HUES6 (cell line): ENCODE data around the gene CCDC80.
A peak's percentile ranks its signal among the peaks of the same experiment; 100 is the strongest.

ENCODE experiments used
- H3K27ac ChIP-seq: 2 replicates; pipeline ENCODE4 v1.7.0; 2013; ENCODE audit warnings: low read depth, mild to moderate bottlenecking, low read length, inconsistent platforms
- H3K27me3 ChIP-seq: 2 replicates; pipeline ENCODE4 v1.6.1; 2013; ENCODE audit warnings: low read length; ENCODE audit not compliant: control insufficient read depth, insufficient read depth
- H3K36me3 ChIP-seq: 2 replicates; pipeline ENCODE4 v1.6.1; 2013; ENCODE audit warnings: low read length; ENCODE audit not compliant: control insufficient read depth, insufficient read depth
- H3K4me1 ChIP-seq: 2 replicates; pipeline ENCODE4 v1.6.1; 2013; ENCODE audit warnings: low read length; ENCODE audit not compliant: control insufficient read depth, insufficient read depth
- H3K4me3 ChIP-seq: 2 replicates; pipeline ENCODE4 v1.5.1; 2013; ENCODE audit warnings: low read depth, low read length
- H3K9ac ChIP-seq: one replicate; pipeline ENCODE4 v1.6.1; 2013; ENCODE audit warnings: mild to moderate bottlenecking, low read length
- H3K9me3 ChIP-seq: 2 replicates; pipeline ENCODE4 v1.6.1; 2013; ENCODE audit warnings: low read depth, low read length; ENCODE audit not compliant: control insufficient read depth, insufficient read depth

The CCDC80 gene

GRCh38 chr3:112640930-112641801, at the start of gene CCDC80:
Gene CCDC80 (minus strand): TSS chr3:112641143. CDS start chr3:112639905, 1,238 bp downstream.
- peak within 1 kb of the TSS; percentile 42; the same call in 1 of the 2 replicates for H3K4me3 ChIP-seq
- no peaks in the 10 kb centered on the region for H3K27me3 ChIP-seq
- H3K4me1 ChIP-seq = peaks cover 45% of the 10 kb centered on the region
- H3K27ac ChIP-seq = peak within 1 kb of the TSS; percentile 94
- H3K9me3 ChIP-seq = no peaks in the 10 kb centered on the region
- H3K36me3 ChIP-seq = no peaks in the 10 kb centered on the region
- H3K9ac ChIP-seq = peak within 1 kb of the TSS; percentile 91

GRCh38 chr3:112689989-112690388, 49.0 kb upstream of the CCDC80 start:
- H3K4me3 ChIP-seq = no peak overlapping the region
- H3K9me3 ChIP-seq = peaks cover 8% of the 10 kb centered on the region
- H3K27me3 ChIP-seq = no peaks in the 10 kb centered on the region
- H3K36me3 ChIP-seq = no peaks in the 10 kb centered on the region
- H3K27ac ChIP-seq = no peak overlapping the region
- peaks cover 35% of the 10 kb centered on the region for H3K4me1 ChIP-seq
- no peak overlapping the region for H3K9ac ChIP-seq

GRCh38 chr3:112689385-112689784, 48.4 kb upstream of the CCDC80 start:
- peaks cover 38% of the 10 kb centered on the region for H3K4me1 ChIP-seq

GRCh38 chr3:112688819-112689218, 47.9 kb upstream of the CCDC80 start:
- H3K27ac ChIP-seq = no peak overlapping the region
- peaks cover 5% of the 10 kb centered on the region for H3K9me3 ChIP-seq
- H3K27me3 ChIP-seq = no peaks in the 10 kb centered on the region
- H3K36me3 ChIP-seq = no peaks in the 10 kb centered on the region
- peaks cover 38% of the 10 kb centered on the region for H3K4me1 ChIP-seq
- H3K4me3 ChIP-seq = no peak overlapping the region
- H3K9ac ChIP-seq = no peak overlapping the region

More at GRCh38 chr3:112689385-112689784, 48.4 kb upstream of the CCDC80 start:
- no peaks in the 10 kb centered on the region for H3K36me3 ChIP-seq
- H3K27ac ChIP-seq = no peak overlapping the region
- H3K4me3 ChIP-seq = no peak overlapping the region
- peaks cover 8% of the 10 kb centered on the region for H3K9me3 ChIP-seq
- no peaks in the 10 kb centered on the region for H3K27me3 ChIP-seq
- no peak overlapping the region for H3K9ac ChIP-seq

GRCh38 chr3:112688085-112688769, 47.3 kb upstream of the CCDC80 start:
- H3K9ac ChIP-seq = no peak overlapping the region
- peaks cover 38% of the 10 kb centered on the region for H3K4me1 ChIP-seq
- H3K27ac ChIP-seq = no peak overlapping the region
- no peak overlapping the region for H3K4me3 ChIP-seq
- H3K36me3 ChIP-seq = no peaks in the 10 kb centered on the region
- H3K9me3 ChIP-seq = peaks cover 2% of the 10 kb centered on the region; the same call in 1 of the 2 replicates
- H3K27me3 ChIP-seq = no peaks in the 10 kb centered on the region

- no peaks in the 10 kb centered on the region for H3K36me3 ChIP-seq
- no peaks in the 10 kb centered on the region for H3K27me3 ChIP-seq
- H3K4me3 ChIP-seq = no peak overlapping the region
- H3K27ac ChIP-seq = no peak overlapping the region
- peaks cover 38% of the 10 kb centered on the region for H3K4me1 ChIP-seq
- H3K9ac ChIP-seq = no peak overlapping the region
- peaks cover 2% of the 10 kb centered on the region; the same call in 1 of the 2 replicates for H3K9me3 ChIP-seq
Observed at GRCh38 chr3:112687616-112688015, 46.7 kb upstream of the CCDC80 start.

- no peaks in the 10 kb centered on the region for H3K36me3 ChIP-seq
- H3K4me3 ChIP-seq = no peak overlapping the region
- H3K4me1 ChIP-seq = peaks cover 38% of the 10 kb centered on the region
- H3K27ac ChIP-seq = no peak overlapping the region
- no peak overlapping the region for H3K9ac ChIP-seq
- H3K9me3 ChIP-seq = peaks cover 2% of the 10 kb centered on the region; the same call in 1 of the 2 replicates
- H3K27me3 ChIP-seq = no peaks in the 10 kb centered on the region
Observed at GRCh38 chr3:112687211-112687610, 46.3 kb upstream of the CCDC80 start.

- Histone ChIP-seq H3K27ac (no peak overlapping the region; the same call in 1 of the 2 replicates), H3K4me1 (peaks cover 38% of the 10 kb centered on the region)
Observed at GRCh38 chr3:112685956-112686799, 45.2 kb upstream of the CCDC80 start.

GRCh38 chr3:112685420-112685819, 44.5 kb upstream of the CCDC80 start:
- H3K9ac ChIP-seq = no peak overlapping the region
- no peak overlapping the region for H3K4me3 ChIP-seq
- no peaks in the 10 kb centered on the region for H3K36me3 ChIP-seq
- H3K9me3 ChIP-seq = no peaks in the 10 kb centered on the region
- peaks cover 38% of the 10 kb centered on the region for H3K4me1 ChIP-seq
- H3K27me3 ChIP-seq = no peaks in the 10 kb centered on the region
- H3K27ac ChIP-seq = no peak overlapping the region

More at GRCh38 chr3:112685956-112686799, 45.2 kb upstream of the CCDC80 start:
- H3K4me3 ChIP-seq = no peak overlapping the region
- H3K9ac ChIP-seq = no peak overlapping the region
- no peaks in the 10 kb centered on the region for H3K27me3 ChIP-seq
- H3K9me3 ChIP-seq = peaks cover 2% of the 10 kb centered on the region; the same call in 1 of the 2 replicates
- H3K36me3 ChIP-seq = no peaks in the 10 kb centered on the region

- H3K4me1 ChIP-seq = peaks cover 23% of the 10 kb centered on the region
- no peak overlapping the region for H3K27ac ChIP-seq
- H3K27me3 ChIP-seq = no peaks in the 10 kb centered on the region
- H3K9ac ChIP-seq = no peak overlapping the region
- H3K36me3 ChIP-seq = no peaks in the 10 kb centered on the region
- no peaks in the 10 kb centered on the region for H3K9me3 ChIP-seq
- no peak overlapping the region for H3K4me3 ChIP-seq
Observed at GRCh38 chr3:112682361-112682760, 41.4 kb upstream of the CCDC80 start.
